SK-N-SH treated with all-trans-retinoic acid at 6 μM for 48 hours (cell line): Measurements from ENCODE around the gene CCT7.

Experiments used
- ARNTL ChIP-seq: fragments of 450-650 bp; formaldehyde crosslinking; IDR thresholded peaks from 2 replicates; pipeline ENCODE4 v1.5.0; 2020; ENCODE audit warnings: low read depth, mild to moderate bottlenecking, moderate library complexity, borderline replicate concordance
- ESRRG ChIP-seq: fragments of 250-450 bp; sonication (Bioruptor Pico); IDR thresholded peaks from 2 replicates; pipeline ENCODE4 v1.6.1; 2021; ENCODE audit warnings: mild to moderate bottlenecking
- ISL1 ChIP-seq: fragments of 250-450 bp; sonication (Bioruptor Pico); IDR thresholded peaks from 2 replicates; pipeline ENCODE4 v2.1.2; 2022; ENCODE audit warnings: mild to moderate bottlenecking, moderate library complexity
- OSR1 ChIP-seq: fragments of 250-450 bp; sonication (Bioruptor Pico); IDR thresholded peaks from 2 replicates; pipeline ENCODE4 v1.8.0; 2022; ENCODE audit warnings: moderate library complexity, mild to moderate bottlenecking, inconsistent platforms
- TCF4 ChIP-seq: fragments of 250-450 bp; sonication (Bioruptor Pico); IDR thresholded peaks from 2 replicates; pipeline ENCODE4 v1.8.0; 2021; ENCODE audit warnings: mild to moderate bottlenecking, moderate library complexity, borderline replicate concordance
- ZNF70 ChIP-seq: fragments of 450-650 bp; formaldehyde crosslinking; IDR thresholded peaks from 2 replicates; pipeline ENCODE4 v1.5.0; 2020; ENCODE audit warnings: mild to moderate bottlenecking, moderate library complexity
- TF ChIP-seq, protein P1 (sequence below): fragments of 250-450 bp; sonication (Bioruptor Pico); IDR thresholded peaks from 2 replicates; pipeline ENCODE4 v1.8.0; 2020; ENCODE audit warnings: mild to moderate bottlenecking, moderate library complexity, borderline replicate concordance
- TF ChIP-seq, protein P2 (sequence below): fragments of 250-450 bp; sonication (Bioruptor Pico); IDR thresholded peaks from 2 replicates; pipeline ENCODE4 v1.5.1; 2020; ENCODE audit warnings: low read depth, mild to moderate bottlenecking, moderate library complexity

DNA sequence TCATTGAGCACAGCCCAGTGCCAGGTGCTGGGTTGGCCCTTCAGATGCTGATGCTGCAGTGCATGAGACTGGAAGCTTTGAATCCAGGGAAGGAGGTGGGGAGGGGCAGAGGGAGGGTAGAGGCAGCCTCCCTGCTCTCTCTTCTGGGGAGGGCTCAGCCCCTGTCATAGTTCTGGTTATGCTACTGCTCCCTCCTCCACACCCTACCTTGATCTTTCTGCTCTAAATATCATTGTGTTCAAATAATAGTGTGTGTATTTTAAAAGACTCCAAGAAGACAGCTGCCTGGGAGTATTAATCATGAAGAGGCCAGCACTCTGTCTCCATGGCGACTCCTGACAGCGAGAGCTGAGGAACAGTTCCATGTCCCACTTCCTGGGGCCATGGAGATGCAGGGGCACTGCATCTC is 63.0 kb downstream of the CCT7 start:
- TF ChIP-seq ZNF70 (no peak), OSR1 (CRISPR knock-in tag) (no peak), ARNTL (CRISPR knock-in tag) (no peak), ISL1 (CRISPR knock-in tag) (no peak), ESRRG (no peak), TCF4 (no peak)
- TF ChIP-seq, protein P1, sequence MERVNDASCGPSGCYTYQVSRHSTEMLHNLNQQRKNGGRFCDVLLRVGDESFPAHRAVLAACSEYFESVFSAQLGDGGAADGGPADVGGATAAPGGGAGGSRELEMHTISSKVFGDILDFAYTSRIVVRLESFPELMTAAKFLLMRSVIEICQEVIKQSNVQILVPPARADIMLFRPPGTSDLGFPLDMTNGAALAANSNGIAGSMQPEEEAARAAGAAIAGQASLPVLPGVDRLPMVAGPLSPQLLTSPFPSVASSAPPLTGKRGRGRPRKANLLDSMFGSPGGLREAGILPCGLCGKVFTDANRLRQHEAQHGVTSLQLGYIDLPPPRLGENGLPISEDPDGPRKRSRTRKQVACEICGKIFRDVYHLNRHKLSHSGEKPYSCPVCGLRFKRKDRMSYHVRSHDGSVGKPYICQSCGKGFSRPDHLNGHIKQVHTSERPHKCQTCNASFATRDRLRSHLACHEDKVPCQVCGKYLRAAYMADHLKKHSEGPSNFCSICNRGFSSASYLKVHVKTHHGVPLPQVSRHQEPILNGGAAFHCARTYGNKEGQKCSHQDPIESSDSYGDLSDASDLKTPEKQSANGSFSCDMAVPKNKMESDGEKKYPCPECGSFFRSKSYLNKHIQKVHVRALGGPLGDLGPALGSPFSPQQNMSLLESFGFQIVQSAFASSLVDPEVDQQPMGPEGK (CRISPR knock-in tag), result no peak
- TF ChIP-seq, protein P2, sequence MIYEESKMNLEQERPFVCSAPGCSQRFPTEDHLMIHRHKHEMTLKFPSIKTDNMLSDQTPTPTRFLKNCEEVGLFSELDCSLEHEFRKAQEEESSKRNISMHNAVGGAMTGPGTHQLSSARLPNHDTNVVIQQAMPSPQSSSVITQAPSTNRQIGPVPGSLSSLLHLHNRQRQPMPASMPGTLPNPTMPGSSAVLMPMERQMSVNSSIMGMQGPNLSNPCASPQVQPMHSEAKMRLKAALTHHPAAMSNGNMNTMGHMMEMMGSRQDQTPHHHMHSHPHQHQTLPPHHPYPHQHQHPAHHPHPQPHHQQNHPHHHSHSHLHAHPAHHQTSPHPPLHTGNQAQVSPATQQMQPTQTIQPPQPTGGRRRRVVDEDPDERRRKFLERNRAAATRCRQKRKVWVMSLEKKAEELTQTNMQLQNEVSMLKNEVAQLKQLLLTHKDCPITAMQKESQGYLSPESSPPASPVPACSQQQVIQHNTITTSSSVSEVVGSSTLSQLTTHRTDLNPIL (CRISPR knock-in tag), result no peak
